ENCODE data around the gene COL6A2. TPM values are rescaled to one million over a fixed set of nuclear protein-coding genes. Genes with fewer than 3 reads are reported as not detected.

The COL6A2 gene
- total and polyA plus RNA-seq, 10 of the 15 experiments (the other 5 are each of a cell fraction or from before 2014, with no cell fraction given), result 0.16 to 1.3 (median 0.34) TPM; not detected in 7

DNA sequence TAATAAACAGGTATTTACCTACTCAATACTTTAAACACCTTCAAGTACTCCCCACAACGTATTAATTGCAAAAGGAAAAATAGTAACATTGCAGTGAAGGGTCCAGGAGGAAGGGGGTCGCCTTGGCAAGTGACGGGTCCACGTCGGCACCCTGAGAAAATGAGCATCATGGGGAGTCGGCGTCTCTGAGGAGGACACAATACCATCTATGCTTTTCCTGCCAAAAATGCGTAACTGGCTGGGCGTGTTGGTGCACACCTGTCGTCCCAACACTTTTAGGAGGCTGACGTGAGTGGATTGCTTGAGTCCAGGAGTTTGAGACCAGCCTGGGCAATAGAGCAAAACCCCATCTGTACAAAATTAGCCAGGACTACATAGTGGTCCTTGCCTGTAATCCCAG, 50.2 kb downstream of the COL6A2 start:
- intact Hi-C loops (cut with micrococcal nuclease; ENCODE audit: unreplicated experiment) (loop anchor here (10.0 kb wide), 1 partner anchor 137 kb away; the partner anchor contains the start of genes MCM3AP and YBEY), in situ Hi-C loops (cut with MboI) (no loop called here)
- Histone ChIP-seq H3K4me1 (ENCODE audit: control insufficient read depth, insufficient read depth, low read length) (no peaks in the 10 kb centered on the region; the same call in 1 of the 2 replicates), H3K4me2 (ENCODE audit: control insufficient read depth, insufficient read depth) (no peak overlapping the region), H3K4me3 (no peak overlapping the region), H3K36me3 (ENCODE audit: control insufficient read depth in 2 of 2, insufficient read depth in 2 of 2, low read length in 1 of 2) (no peaks in the 10 kb centered on the region), H2AFZ (ENCODE audit: control insufficient read depth, low read depth, low read length) (no peak overlapping the region), H3K9me3 (replicated peaks; ENCODE audit: control insufficient read depth, insufficient read depth, low read length) (no peaks in the 10 kb centered on the region), H3K79me2 (ENCODE audit: control insufficient read depth, insufficient read depth, low read length) (no peaks in the 10 kb centered on the region), H3K27me3 (replicated peaks in 1 of 2; ENCODE audit: control insufficient read depth in 2 of 2, insufficient read depth in 2 of 2, low read length in 1 of 2) (no peaks in the 10 kb centered on the region), H3K27ac (ENCODE audit: control insufficient read depth, insufficient read depth) (no peak overlapping the region), H4K20me1 (ENCODE audit: control insufficient read depth, insufficient read depth) (no peaks in the 10 kb centered on the region), H3K9ac (ENCODE audit: control insufficient read depth, insufficient read depth, low read length) (no peak overlapping the region)
- ChIA-PET CTCF (interaction anchor here (1.3 kb wide), 1 partner anchor 106 kb away, joined by 3 read pairs; no protein-coding TSS in a partner anchor), POLR2A (no interaction called here), RAD21 (ENCODE audit: unreplicated experiment) (interaction anchor here (1.0 kb wide), 1 partner anchor 174 kb away, joined by 5 read pairs; no protein-coding TSS in a partner anchor), SMC1A (ENCODE audit: uncharacterized antibody, unreplicated experiment) (no interaction called here)
- no peak for ATAC-seq
- no TSS peak for BruUV-seq (replicated peaks)
- WGBS (ENCODE audit: insufficient coverage, insufficient replicate concordance, low lambda C conversion rate, missing lambda C conversion rate), result 53% methylated on average over 11 of the region's 11 CpGs
- FAIRE-seq, result no peak
- no peak for TF ChIP-seq MEF2A (IDR thresholded peaks at IDR 0.05; ENCODE audit: insufficient read depth, low read depth, low read length)
- TF ChIP-seq, protein P1, sequence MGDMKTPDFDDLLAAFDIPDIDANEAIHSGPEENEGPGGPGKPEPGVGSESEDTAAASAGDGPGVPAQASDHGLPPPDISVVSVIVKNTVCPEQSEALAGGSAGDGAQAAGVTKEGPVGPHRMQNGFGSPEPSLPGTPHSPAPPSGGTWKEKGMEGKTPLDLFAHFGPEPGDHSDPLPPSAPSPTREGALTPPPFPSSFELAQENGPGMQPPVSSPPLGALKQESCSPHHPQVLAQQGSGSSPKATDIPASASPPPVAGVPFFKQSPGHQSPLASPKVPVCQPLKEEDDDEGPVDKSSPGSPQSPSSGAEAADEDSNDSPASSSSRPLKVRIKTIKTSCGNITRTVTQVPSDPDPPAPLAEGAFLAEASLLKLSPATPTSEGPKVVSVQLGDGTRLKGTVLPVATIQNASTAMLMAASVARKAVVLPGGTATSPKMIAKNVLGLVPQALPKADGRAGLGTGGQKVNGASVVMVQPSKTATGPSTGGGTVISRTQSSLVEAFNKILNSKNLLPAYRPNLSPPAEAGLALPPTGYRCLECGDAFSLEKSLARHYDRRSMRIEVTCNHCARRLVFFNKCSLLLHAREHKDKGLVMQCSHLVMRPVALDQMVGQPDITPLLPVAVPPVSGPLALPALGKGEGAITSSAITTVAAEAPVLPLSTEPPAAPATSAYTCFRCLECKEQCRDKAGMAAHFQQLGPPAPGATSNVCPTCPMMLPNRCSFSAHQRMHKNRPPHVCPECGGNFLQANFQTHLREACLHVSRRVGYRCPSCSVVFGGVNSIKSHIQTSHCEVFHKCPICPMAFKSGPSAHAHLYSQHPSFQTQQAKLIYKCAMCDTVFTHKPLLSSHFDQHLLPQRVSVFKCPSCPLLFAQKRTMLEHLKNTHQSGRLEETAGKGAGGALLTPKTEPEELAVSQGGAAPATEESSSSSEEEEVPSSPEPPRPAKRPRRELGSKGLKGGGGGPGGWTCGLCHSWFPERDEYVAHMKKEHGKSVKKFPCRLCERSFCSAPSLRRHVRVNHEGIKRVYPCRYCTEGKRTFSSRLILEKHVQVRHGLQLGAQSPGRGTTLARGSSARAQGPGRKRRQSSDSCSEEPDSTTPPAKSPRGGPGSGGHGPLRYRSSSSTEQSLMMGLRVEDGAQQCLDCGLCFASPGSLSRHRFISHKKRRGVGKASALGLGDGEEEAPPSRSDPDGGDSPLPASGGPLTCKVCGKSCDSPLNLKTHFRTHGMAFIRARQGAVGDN (IDR thresholded peaks at IDR 0.05), result no peak
- TF ChIP-seq IKZF1 (conservative IDR thresholded peaks at IDR 0.05), result no peak
- no peak for TF ChIP-seq SREBF2 (IDR thresholded peaks at IDR 0.05; ENCODE audit: low read length)
- no peak for TF ChIP-seq TARDBP (IDR thresholded peaks at IDR 0.05; ENCODE audit: borderline replicate concordance)
- TF ChIP-seq, protein P2, sequence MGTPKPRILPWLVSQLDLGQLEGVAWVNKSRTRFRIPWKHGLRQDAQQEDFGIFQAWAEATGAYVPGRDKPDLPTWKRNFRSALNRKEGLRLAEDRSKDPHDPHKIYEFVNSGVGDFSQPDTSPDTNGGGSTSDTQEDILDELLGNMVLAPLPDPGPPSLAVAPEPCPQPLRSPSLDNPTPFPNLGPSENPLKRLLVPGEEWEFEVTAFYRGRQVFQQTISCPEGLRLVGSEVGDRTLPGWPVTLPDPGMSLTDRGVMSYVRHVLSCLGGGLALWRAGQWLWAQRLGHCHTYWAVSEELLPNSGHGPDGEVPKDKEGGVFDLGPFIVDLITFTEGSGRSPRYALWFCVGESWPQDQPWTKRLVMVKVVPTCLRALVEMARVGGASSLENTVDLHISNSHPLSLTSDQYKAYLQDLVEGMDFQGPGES (IDR thresholded peaks at IDR 0.05), result no peak
- TF ChIP-seq, protein P3, sequence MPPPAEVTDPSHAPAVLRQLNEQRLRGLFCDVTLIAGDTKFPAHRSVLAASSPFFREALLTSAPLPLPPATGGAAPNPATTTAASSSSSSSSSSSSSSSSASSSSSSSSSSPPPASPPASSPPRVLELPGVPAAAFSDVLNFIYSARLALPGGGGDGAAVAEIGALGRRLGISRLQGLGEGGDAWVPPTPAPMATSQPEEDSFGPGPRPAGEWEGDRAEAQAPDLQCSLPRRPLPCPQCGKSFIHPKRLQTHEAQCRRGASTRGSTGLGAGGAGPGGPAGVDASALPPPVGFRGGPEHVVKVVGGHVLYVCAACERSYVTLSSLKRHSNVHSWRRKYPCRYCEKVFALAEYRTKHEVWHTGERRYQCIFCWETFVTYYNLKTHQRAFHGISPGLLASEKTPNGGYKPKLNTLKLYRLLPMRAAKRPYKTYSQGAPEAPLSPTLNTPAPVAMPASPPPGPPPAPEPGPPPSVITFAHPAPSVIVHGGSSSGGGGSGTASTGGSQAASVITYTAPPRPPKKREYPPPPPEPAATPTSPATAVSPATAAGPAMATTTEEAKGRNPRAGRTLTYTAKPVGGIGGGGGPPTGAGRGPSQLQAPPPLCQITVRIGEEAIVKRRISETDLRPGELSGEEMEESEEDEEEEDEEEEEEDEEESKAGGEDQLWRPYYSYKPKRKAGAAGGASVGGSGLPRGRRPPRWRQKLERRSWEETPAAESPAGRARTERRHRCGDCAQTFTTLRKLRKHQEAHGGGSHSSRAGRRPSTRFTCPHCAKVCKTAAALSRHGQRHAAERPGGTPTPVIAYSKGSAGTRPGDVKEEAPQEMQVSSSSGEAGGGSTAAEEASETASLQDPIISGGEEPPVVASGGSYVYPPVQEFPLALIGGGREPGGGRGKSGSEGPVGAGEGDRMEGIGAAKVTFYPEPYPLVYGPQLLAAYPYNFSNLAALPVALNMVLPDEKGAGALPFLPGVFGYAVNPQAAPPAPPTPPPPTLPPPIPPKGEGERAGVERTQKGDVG (CRISPR knock-in tag; IDR thresholded peaks at IDR 0.05), result no peak
- no peak for TF ChIP-seq SMAD5 (IDR thresholded peaks at IDR 0.05; ENCODE audit: low read depth)
- no peak for DNase-seq (ENCODE audit: low read depth, low spot score)
